ENCODE results near the gene INTS6.

The INTS6 gene

GRCh38 chr13:51405176-51405575 is 47.7 kb downstream of the INTS6 start:
- DNase-seq (ENCODE audit: low read depth), result no peak

- no peak for DNase-seq (ENCODE audit: low read depth)
Measured at GRCh38 chr13:51397262-51397941, 55.4 kb downstream of the INTS6 start.

- no peak for DNase-seq (ENCODE audit: low read depth)
Measured at GRCh38 chr13:51396352-51396751, 56.5 kb downstream of the INTS6 start.

GRCh38 chr13:51394724-51395123 is 58.1 kb downstream of the INTS6 start:
- no peak for DNase-seq (ENCODE audit: low read depth)

- no peak for DNase-seq (ENCODE audit: low read depth)
Measured at GRCh38 chr13:51385114-51385513, 67.7 kb downstream of the INTS6 start.

- no peak for DNase-seq (ENCODE audit: low read depth)
Measured at GRCh38 chr13:51380269-51380668, 72.6 kb downstream of the INTS6 start.

- DNase-seq (ENCODE audit: low read depth), result no peak
Measured at GRCh38 chr13:51373451-51373850, 79.4 kb downstream of the INTS6 start.

- no peak for DNase-seq (ENCODE audit: low read depth)
Measured at GRCh38 chr13:51371768-51372399, 81.0 kb downstream of the INTS6 start.

GRCh38 chr13:51370811-51371210 is 82.0 kb downstream of the INTS6 start:
- no peak for DNase-seq (ENCODE audit: low read depth)

GRCh38 chr13:51370116-51370515 is 82.7 kb downstream of the INTS6 start:
- DNase-seq (ENCODE audit: low read depth), result no peak

- no peak for DNase-seq (ENCODE audit: low read depth)
Measured at GRCh38 chr13:51364404-51365008, 88.3 kb downstream of the INTS6 start.

GRCh38 chr13:51363625-51364024 is 89.2 kb downstream of the INTS6 start:
- DNase-seq (ENCODE audit: low read depth), result no peak

- DNase-seq (ENCODE audit: low read depth), result no peak
Measured at GRCh38 chr13:51361106-51361505, 91.7 kb downstream of the INTS6 start.

GRCh38 chr13:51360489-51360888 is 92.3 kb downstream of the INTS6 start:
- no peak for DNase-seq (ENCODE audit: low read depth)

GRCh38 chr13:51359352-51359751 is 93.5 kb downstream of the INTS6 start:
- no peak for DNase-seq (ENCODE audit: low read depth)

- DNase-seq (ENCODE audit: low read depth), result no peak
Measured at GRCh38 chr13:51357928-51358595, 94.8 kb downstream of the INTS6 start.

- no peak for DNase-seq (ENCODE audit: low read depth)
Measured at GRCh38 chr13:51355217-51355616, 97.6 kb downstream of the INTS6 start.

- DNase-seq (ENCODE audit: low read depth), result no peak
Measured at GRCh38 chr13:51349016-51349415, 103.8 kb downstream of the INTS6 start.

GRCh38 chr13:51348069-51348967 is 104.5 kb downstream of the INTS6 start:
- DNase-seq (ENCODE audit: low read depth), result no peak

- no peak for DNase-seq (ENCODE audit: low read depth)
Measured at GRCh38 chr13:51347099-51347498, 105.7 kb downstream of the INTS6 start.

- DNase-seq (ENCODE audit: low read depth), result no peak
Measured at GRCh38 chr13:51346397-51346796, 106.4 kb downstream of the INTS6 start.

- DNase-seq (ENCODE audit: low read depth), result no peak
Measured at GRCh38 chr13:51343475-51343874, 109.4 kb downstream of the INTS6 start.
